Measurements from ENCODE around the gene YPEL2.

The YPEL2 gene

DNA sequence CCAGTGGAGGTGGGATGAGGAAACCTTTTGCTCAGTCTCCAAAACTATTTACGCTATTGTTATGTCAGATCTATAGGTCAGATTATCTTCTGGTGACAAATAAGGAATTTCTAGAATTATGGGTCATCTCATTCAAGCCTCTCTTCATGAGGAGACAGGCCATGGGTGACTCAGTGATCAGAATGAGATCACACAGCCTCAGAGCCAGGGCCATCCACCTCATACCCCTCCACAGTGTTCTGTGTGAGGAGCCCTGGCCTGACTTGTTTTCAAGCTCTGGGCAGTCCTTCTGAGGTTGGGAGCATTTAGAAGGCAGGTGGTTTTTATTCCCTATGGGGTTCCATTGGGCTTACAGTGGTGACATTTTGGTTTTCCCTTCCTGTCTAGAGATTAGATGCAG, 26.5 kb downstream of the YPEL2 start:
- peak; percentile 82 for DNase-seq

DNA sequence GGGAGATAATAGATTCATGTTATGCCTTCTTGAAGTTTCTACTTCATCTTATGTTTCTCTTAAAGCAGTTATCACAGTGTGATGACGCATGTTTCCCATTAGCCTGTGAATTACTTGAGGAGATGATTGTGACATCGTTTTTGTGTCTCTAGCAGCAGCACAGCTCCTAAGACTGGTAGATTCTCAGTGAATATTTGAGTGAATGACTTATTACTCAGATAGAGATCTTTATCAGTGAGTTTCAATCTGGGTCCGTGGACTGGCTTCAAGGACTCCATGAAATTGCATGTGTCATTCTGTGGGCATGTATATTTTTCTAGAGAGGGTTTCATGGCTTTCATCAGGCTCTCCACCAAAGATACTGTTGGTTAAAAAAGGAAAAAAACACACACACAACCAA, 29.9 kb downstream of the YPEL2 start:
- DNase-seq = peak; percentile 96

GRCh38 chr17:59361916-59362810, 30.7 kb downstream of the YPEL2 start:
- DNase-seq = peak; percentile 97

- DNase-seq = no peak
Measured at GRCh38 chr17:59362811-59363205, 31.4 kb downstream of the YPEL2 start.

DNA sequence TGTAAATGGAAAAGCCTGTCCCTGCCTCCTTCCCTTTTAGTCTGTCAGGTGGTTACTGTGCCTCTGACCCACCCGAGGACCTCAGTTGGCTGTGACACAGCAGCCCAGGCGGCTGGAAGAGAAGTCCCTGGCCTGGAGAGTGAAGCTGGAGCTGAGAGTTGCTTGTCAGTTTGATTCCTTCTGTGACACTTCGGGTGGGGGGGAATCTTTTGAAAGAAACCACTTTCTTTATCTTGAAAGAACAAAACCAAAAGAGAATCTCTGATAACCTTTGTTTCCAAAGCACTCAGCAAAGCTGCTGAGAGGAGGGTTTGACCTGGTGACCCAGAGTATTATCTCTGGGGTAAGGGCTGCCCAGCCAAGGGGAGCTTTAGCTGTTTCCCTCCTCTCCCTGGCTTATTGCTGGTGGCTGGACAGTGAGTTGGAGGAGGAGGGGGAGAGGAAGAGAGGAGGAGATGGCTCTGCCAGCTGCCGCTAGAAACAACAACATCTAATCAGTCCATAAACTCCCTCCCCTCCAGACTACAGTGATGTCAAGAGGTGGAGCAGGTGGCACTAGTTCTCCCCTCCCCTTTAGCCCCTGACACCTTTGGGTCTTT, 34.0 kb downstream of the YPEL2 start:
- no peak for DNase-seq

GRCh38 chr17:59366040-59366757, 34.7 kb downstream of the YPEL2 start:
- peak; percentile 37 for DNase-seq

DNA sequence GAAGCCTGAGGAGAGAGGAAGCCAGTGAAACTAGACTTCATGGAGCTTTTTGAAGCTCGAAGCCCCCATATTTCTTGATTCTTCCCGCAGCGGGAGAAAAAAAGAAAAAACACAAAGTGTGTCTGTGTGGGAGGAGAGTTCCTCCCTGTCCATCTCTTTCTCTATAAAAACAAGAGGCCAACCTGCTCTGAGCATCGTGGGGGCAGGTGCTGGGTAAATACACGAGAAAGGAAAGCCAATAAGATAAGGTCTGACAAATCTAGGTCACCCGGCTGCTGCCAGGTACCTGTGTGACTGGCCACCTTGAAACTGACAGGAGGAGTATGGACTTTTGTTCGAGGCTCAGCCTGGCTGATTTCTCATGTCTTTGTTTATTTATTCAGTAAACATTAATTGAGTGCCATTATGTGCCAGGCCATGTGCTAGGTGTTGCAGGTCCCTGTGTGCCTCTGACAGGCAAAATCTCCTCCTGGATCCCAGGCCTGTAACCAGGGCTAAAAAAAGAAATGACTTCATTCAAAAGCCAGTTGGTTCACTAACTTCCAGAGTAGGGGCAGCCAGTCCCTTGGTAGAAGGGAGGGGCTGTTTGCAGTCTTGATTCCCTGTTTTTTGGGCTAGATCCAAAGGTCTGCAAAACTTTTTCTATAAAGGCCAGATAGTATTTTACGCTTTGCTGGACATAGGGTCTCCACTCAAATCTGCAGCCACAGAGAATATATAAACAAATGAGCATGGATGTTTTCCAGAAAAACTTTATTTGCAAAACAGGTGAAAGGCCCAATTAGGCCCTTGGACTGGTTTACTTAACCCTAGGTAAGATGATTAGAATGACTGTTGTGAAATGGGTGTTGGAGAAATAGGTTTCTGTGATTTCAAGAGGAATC, 35.6 kb downstream of the YPEL2 start:
- peak; percentile 64 for DNase-seq

- no peak for DNase-seq
Measured at GRCh38 chr17:59367657-59368045, 36.2 kb downstream of the YPEL2 start.

DNA sequence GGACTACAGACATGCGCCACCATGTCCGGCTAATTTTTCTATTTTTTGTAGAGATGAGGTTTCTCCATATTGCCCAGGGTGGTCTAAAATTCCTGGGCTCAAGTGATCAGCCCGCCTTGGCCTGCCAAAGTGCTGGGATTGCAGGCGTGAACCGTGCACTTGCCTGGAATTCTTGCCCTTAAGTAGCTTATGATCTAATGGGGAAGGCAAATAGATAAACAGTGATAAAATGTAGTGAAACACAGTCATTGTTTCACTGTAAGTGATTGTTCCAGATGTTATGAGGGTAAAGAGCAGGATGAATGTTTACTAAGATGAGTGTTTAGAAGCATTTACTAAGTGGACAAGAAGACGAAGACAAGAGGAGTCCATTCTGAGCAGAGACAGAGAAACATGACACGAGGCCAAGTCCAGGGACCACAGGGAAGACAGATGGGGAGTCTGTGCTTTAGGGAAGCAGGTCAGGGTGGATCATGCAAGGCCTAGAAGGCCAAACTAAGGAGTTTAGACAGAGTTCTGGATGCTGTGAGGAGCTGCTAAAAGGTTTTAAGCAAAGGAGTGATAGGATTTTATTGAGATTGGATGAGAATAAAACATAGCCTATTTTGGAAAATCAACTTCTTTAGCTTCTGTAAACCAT, 36.9 kb downstream of the YPEL2 start:
- DNase-seq = no peak

DNA sequence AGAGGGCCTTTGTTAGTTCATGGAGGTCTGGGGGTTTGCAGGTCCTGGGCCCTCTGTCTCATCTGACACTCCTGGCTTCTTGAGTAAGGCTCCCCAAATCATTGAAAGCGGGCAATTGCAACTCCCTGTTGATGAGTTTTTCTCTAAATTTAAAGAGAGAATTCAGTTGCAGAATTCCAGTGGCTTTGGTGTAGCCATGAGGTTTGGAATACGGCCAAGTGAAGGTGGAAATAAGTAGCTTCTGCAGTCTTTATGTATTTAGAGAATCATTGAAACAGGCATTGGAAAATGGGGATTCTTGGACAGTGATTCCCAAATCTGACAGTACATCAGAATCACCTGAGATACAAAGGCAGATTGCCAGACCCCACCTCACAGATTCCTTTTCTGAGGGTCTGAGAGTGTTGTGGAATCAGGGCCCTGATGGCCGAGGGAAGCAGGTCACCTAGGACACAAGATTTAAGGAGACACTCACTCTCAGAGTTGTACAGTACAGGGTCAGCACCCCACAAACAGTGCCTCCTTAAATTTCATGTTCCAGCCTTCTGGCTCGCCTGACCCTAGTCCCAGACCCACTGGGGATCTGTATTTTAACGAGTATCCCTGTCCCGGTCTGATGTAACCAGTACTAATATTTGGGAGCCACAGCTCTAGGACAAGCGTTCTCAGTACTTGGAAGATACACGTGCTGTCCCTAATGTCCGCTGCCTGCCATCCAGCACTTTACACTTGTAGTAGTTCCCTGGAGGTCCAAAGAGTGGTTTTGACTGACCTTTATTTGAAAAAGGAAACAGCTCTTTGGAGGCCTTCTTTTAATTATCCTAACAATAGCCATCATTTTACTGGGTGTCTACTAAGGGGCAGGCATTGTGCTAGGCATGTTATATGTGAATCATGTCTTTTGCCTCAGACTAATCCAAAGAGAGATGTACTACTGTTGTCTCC, 37.8 kb downstream of the YPEL2 start:
- peak; percentile 70 for DNase-seq

DNA sequence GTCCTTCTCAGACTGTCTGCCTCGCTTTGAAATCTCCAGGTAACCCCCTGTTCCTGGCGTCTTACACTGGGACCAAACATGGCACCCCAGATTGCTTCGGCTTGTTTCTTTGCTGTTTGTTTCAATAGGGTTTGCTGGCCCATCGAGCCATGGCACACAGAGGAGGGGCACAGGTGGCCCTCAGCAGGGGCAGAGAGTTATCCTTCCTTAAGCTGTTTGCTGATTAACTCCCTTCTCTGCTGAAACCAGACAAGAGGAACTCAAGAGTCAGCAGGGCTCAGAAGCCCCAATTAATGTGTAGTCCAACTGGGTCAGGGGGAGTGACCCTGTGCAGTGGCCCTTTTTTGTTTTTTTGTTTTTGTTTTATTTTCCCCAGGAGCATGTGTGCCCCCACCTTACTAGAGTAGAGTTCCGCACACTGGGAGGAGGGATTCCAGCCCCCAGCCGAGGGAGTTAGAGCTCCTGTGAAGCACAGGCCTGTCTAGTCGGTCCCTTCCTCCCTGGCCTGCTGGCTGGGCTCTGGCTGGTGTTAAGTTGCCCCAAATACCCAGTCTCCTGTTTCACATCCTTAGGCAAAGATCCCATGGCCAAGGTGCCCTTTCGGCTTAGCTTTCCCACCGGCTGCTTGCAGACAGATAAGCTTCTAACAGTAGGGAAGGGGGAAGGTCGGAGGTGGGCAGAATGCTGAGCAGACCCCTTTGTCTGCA, 39.3 kb downstream of the YPEL2 start:
- no peak for DNase-seq

GRCh38 chr17:59371416-59372100, 40.1 kb downstream of the YPEL2 start:
- DNase-seq = no peak

DNA sequence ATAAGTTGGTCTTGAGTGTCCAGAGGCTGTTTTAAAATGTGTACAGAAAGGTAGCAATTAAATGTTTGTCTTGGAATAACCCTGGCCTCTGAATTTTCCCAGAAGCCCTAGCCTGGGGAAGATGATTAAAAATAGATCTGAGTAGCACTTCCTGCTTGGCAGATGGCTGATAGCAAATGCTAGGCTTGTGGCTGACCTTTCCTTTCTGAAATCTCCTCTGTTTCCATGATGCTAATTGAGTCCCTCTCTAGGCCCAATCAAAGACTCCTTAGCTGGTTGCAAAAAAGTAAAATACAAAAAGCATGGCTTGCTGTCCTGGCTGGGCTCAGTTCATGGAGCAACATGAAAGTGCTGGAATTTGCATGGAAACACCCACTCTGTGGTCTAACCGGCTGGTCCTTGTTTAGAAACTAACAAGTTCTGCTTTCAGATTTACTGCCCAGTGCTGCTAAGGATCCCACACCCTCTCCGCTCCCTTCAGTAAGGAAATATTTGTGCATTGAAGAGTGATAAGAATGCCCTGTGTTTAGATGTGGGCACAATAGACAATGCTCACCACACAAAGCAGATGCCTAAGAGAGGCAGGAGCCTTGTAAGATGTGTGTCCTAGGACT, 40.8 kb downstream of the YPEL2 start:
- peak; percentile 33 for DNase-seq

DNA sequence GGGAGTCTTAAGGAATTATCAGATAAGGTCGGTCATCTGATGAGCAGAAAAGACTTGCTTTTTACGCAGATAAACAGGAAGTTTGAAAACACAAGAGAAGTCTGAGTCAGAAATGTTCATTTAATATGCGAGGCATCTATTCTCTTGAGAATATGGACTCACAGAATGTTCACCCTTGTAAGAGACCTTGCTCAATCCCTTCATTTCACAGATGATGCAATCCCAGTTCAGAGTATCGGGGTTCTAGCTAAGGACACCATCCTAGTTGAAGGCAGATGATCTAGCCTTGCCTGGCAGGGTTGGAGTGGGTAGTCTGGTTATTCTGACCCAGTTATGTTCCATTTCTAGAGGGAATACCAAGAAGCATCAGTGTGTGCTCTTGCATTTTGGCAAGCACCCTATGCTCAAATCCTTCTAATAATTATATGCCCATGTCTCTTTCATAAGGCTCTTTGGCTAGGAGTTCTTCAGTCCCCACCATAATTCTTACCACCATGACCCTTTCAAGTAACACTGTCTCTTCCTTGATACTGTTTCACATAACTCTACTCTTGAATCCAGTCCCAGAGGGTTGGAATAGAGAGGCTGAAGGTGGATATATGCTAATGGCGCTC, 42.5 kb downstream of the YPEL2 start:
- peak; percentile 80 for DNase-seq

DNA sequence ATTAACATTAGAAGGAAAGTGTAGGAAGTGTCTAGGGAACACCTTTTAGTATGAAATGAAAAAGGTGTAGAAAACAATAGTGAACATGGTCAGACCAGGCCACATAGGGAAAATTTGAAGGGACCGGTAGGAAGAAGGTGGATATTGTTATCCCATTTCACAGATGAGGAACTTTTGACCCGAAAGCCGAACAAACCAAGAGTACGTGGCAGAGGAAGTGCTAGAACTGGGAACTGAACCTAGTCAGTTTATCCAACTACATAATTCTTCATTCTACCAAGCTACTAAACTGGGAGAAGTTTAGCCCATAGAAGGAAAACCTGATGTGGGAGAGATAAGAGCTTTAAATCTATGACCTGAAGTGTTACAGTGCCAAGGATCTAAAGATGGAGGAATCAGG, 43.2 kb downstream of the YPEL2 start:
- DNase-seq = no peak

DNA sequence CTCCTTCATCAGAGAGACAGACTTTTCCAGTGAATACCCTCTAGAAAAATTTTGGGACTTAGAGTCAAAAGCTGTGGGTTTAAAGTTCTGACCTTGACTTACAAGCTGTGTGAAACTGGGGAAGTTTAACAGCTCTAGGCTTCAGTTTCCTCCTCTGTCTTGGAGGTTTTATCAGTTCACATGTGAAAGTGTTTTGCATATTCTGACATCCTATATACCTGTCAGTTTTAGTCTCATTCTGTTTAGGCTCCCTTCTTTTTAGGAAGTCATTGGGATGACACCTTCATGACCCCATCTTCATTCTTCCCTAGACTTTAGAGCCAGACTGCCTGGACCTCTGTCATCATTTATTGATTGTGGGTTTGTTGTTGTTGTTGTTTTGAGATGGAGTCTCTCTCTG, 44.4 kb downstream of the YPEL2 start:
- no peak for DNase-seq

- DNase-seq = no peak
Measured at GRCh38 chr17:59376506-59376905, 45.1 kb downstream of the YPEL2 start.

GRCh38 chr17:59377410-59377809, 46.0 kb downstream of the YPEL2 start:
- DNase-seq = peak; percentile 54

- peak; percentile 92 for DNase-seq
Measured at GRCh38 chr17:59378675-59379074, 47.2 kb downstream of the YPEL2 start.

Measured in fibroblast of skin of right biceps (primary cell).